Measurements from ENCODE around the gene STAT5B.
"Not testable (repeated sequence)": the region's sequence is repeated elsewhere in the genome, so short reads cannot be mapped to it uniquely, and the experiment has no call there.

Gene STAT5B

GRCh38 chr17:42192189-42193126, 83.7 kb downstream of the STAT5B start:
- no peak for DNase-seq

GRCh38 chr17:42191275-42191608, 84.9 kb downstream of the STAT5B start:
- DNase-seq, result no peak

- DNase-seq, result no peak
Observed at GRCh38 chr17:42190491-42191274, 85.5 kb downstream of the STAT5B start.

- DNase-seq, result no peak
Observed at GRCh38 chr17:42189651-42189965, 86.6 kb downstream of the STAT5B start.

GRCh38 chr17:42188749-42189650, 87.2 kb downstream of the STAT5B start:
- no peak for DNase-seq

GRCh38 chr17:42187833-42188232, 88.4 kb downstream of the STAT5B start:
- no peak for DNase-seq

GRCh38 chr17:42186191-42186590, 90.0 kb downstream of the STAT5B start:
- DNase-seq, result not testable (repeated sequence)

GRCh38 chr17:42185621-42185930, 90.6 kb downstream of the STAT5B start:
- no peak for DNase-seq

- no peak for DNase-seq
Observed at GRCh38 chr17:42184713-42185620, 91.2 kb downstream of the STAT5B start, which contains the start of gene HCRT. TSS of gene HCRT (minus strand) at chr17:42185452. CDS start at chr17:42185365, 87 bp downstream.

GRCh38 chr17:42183741-42184711, 92.2 kb downstream of the STAT5B start:
- peak; percentile 67 for DNase-seq

- no peak for DNase-seq
Observed at GRCh38 chr17:42182927-42183734, 93.1 kb downstream of the STAT5B start.

GRCh38 chr17:42181851-42182207, 94.4 kb downstream of the STAT5B start:
- no peak for DNase-seq

- DNase-seq, result peak; percentile 86
Observed at GRCh38 chr17:42180922-42181850, 95.0 kb downstream of the STAT5B start, which contains the start of gene KCNH4. TSS of gene KCNH4 (minus strand) at chr17:42181142. CDS start at chr17:42180945, 197 bp downstream.

- no peak for DNase-seq
Observed at GRCh38 chr17:42180411-42180921, 95.7 kb downstream of the STAT5B start.

GRCh38 chr17:42179911-42180410, 96.2 kb downstream of the STAT5B start:
- peak; percentile 28 for DNase-seq

- DNase-seq, result no peak
Observed at GRCh38 chr17:42179335-42179734, 96.9 kb downstream of the STAT5B start.

GRCh38 chr17:42178817-42179216, 97.4 kb downstream of the STAT5B start:
- DNase-seq, result no peak

- no peak for DNase-seq
Observed at GRCh38 chr17:42177684-42178083, 98.5 kb downstream of the STAT5B start.

Data from activated CD4-positive, alpha-beta T cell treated with anti-CD3 and anti-CD28 coated beads, Interleukin-2, amount 50 U/mL, for 1 hour (primary cell).